Measurements from ENCODE around the gene DIAPH3.

Gene DIAPH3

DNA sequence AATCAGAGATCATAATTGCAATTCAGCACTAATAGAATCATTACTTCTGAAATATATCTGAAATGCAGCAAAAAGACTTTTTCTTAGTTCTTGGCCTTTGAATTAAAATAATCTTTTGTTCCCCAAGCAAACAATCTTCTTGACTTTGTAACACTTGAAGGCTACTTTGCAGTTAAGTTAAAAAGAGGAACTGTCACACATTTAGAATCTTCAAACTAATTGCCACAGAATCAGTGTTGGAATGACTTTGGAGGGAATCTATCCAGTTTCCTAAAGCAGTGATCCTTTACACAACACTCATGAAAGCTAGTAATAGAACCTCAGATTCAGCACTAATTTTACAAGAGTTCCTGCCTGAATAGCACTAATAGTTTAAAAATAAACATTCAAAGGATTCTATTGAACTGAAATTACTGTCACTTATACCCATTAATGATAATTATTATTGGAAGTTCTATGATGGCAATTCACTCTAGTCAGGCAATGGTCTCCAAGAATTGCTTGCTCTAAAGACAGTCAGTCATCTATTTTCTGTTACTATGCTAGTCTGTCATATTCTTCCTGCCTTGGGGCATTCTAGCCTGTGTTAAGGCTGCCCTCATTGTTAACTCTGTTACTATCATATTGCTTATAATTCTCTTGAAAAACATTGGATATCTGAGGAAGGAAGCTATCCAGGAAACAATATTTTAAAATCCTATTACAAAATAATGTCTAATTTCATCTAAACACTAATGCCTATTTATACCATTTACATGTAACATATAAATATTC, 362.4 kb downstream of the DIAPH3 start:
- POLR2A ChIA-PET (ENCODE audit: low non-redundant PET), result no interaction called here
- TF ChIP-seq, protein P1, sequence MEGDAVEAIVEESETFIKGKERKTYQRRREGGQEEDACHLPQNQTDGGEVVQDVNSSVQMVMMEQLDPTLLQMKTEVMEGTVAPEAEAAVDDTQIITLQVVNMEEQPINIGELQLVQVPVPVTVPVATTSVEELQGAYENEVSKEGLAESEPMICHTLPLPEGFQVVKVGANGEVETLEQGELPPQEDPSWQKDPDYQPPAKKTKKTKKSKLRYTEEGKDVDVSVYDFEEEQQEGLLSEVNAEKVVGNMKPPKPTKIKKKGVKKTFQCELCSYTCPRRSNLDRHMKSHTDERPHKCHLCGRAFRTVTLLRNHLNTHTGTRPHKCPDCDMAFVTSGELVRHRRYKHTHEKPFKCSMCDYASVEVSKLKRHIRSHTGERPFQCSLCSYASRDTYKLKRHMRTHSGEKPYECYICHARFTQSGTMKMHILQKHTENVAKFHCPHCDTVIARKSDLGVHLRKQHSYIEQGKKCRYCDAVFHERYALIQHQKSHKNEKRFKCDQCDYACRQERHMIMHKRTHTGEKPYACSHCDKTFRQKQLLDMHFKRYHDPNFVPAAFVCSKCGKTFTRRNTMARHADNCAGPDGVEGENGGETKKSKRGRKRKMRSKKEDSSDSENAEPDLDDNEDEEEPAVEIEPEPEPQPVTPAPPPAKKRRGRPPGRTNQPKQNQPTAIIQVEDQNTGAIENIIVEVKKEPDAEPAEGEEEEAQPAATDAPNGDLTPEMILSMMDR (conservative IDR thresholded peaks at IDR 0.05; ENCODE audit: low read depth), result no peak
- H3K27ac ChIP-seq, result no peak overlapping the region
- CTCF ChIA-PET, result no interaction called here
- no peak for DNase-seq (ENCODE audit: low spot score)

DNA sequence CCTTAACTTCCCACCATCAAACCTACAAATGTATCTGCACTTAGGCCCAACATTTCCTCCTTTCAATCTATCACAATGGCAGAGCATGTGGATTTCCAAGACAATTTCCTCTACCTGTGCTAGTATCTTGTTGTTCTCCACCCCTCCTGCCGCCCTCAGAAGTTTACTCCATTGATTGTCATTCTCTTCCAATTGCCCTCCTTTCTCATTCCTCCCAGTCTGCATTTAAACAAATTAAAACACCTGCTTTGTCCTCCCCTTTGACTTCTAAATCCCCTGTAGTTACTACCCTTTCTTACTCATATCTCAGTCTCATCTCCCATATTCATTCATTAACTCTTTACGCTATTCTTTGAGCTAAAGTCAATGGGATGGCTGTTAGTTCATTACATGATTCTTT, 370.6 kb downstream of the DIAPH3 start:
- no peak for DNase-seq (ENCODE audit: low spot score)
- H3K27ac ChIP-seq, result no peak overlapping the region
- ChIA-PET POLR2A (ENCODE audit: low non-redundant PET) (no interaction called here), CTCF (no interaction called here)
- TF ChIP-seq, protein P1 (conservative IDR thresholded peaks at IDR 0.05; ENCODE audit: low read depth), result no peak

DNA sequence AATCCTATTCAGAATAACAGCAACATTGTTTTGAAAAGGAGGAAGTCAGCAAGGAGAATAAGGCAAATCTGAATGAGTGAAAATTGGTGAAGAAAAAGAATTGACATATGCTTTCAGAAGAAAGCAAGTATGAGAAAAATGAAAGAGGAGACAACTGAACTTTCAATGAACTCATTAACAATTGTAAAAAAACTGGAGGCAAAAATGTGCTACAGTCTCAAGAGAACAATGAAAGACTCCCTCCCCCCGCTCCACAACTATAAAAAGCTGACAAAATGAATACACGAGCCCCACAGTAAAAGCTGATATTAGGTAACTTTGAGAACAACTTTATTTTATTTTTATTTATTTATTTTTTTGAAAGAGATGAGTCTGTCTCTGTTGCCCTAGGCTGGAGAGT, 373.1 kb downstream of the DIAPH3 start:
- CTCF ChIA-PET, result interaction anchor here (0.6 kb wide), 1 partner anchor 1349 kb away, joined by 3 read pairs; no protein-coding TSS in a partner anchor
- TF ChIP-seq, protein P1 (conservative IDR thresholded peaks at IDR 0.05; ENCODE audit: low read depth), result no peak
- DNase-seq (ENCODE audit: low spot score), result no peak
- no peak overlapping the region for H3K27ac ChIP-seq
- POLR2A ChIA-PET (ENCODE audit: low non-redundant PET), result no interaction called here

DNA sequence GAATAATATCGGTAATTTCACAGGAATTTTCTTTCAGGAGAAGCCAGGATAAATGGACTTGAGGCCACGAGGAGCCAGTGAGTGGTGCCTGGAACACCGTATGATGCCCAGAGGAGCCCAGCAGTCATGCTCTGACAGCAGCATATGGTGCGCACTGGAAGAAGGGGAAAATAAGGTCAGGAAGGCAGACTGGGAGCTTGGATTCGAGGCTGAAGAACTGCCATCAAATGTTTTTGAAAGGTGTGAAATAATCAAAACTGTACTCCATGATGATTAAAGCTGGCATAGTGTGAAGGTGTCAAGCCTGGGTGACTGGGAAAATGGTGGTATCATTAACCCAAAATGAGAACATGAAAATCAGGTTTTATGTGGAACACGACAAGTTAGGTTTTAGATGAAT, 374.2 kb downstream of the DIAPH3 start:
- CTCF ChIA-PET, result no interaction called here
- TF ChIP-seq, protein P1 (conservative IDR thresholded peaks at IDR 0.05; ENCODE audit: low read depth), result no peak
- H3K27ac ChIP-seq, result no peak overlapping the region
- DNase-seq (ENCODE audit: low spot score), result no peak
- POLR2A ChIA-PET (ENCODE audit: low non-redundant PET), result no interaction called here

DNA sequence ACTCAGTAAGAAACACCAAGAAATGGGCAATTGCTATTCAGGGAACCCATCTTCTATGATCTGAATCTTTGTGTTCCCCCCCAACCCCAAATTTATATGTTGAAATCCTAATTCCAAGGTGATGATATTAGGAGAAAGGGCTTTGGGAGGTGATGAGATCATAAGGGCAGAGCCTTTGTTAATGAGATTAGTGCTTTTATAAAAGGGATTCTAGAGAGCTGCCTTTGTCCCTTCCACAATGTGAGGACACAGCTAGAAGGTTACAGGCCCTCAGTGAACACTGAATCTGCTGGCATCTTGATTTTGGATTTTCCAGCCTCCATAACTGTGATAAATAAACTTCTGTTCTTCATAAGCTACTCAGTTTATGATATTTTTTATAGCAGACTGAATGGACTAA, 376.0 kb downstream of the DIAPH3 start:
- DNase-seq (ENCODE audit: low spot score), result no peak
- POLR2A ChIA-PET (ENCODE audit: low non-redundant PET), result no interaction called here
- TF ChIP-seq, protein P1 (conservative IDR thresholded peaks at IDR 0.05; ENCODE audit: low read depth), result no peak
- CTCF ChIA-PET, result interaction anchor here (0.6 kb wide), 1 partner anchor 791 kb away, joined by 5 read pairs; no protein-coding TSS in a partner anchor
- no peak overlapping the region for H3K27ac ChIP-seq

DNA sequence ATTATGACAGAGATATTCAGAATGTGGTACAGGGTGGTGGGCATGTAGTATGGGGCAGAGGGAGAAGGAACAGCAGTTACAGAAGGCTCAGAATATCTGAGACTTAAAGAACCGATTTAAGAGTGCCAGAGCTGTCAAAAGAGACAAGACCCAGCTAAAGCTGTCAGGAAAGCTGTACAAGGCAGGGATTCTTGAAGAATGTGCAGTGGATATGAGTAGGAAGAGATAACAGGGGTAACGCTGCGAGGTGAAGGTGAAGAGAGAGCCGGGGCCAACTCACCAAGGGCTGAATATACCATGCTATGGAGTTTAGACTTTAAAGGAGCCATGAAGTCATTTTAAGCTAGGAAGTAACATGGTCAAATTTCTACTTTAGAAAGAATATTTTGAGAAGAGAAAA, 381.0 kb downstream of the DIAPH3 start:
- POLR2A ChIA-PET (ENCODE audit: low non-redundant PET), result no interaction called here
- TF ChIP-seq, protein P1 (conservative IDR thresholded peaks at IDR 0.05; ENCODE audit: low read depth), result no peak
- H3K27ac ChIP-seq, result no peak overlapping the region
- CTCF ChIA-PET, result no interaction called here
- DNase-seq (ENCODE audit: low spot score), result no peak

Data from RWPE1 (cell line).